ENCODE measurements around the gene VAMP8. TPM values are rescaled to one million over a fixed set of nuclear protein-coding genes. Genes with fewer than 3 reads are reported as not detected.

The VAMP8 gene
- total and polyA plus RNA-seq, 12 donors = 4.9 to 56.8 (median 11.3) TPM

- no peaks in the 10 kb centered on the region for H3K27me3 ChIP-seq
- 50 to 60% methylated on average over 4 of the region's 4 CpGs for WGBS, 2 donors
- peak overlapping the region in 8 of 10 donors; percentile 13 to 94 (median 86) for H3K27ac ChIP-seq
- TF ChIP-seq CTCF (IDR thresholded peaks at IDR 0.05) = no peak
- H3K36me3 ChIP-seq = peaks cover 0 to 46% (median 4%) of the 10 kb centered on the region in 9 donors
- H3K9me3 ChIP-seq = no peaks in the 10 kb centered on the region
- H3K4me3 ChIP-seq = no peak overlapping the region
- DNase-seq (no peak), ATAC-seq (no peak)
- peaks cover 6 to 87% (median 63%) of the 10 kb centered on the region in 9 donors for H3K4me1 ChIP-seq
- intact Hi-C loops (cut with DNase I) = no loop called here
These were observed 28.2 kb downstream of the VAMP8 start for GRCh38 chr2:85605406-85606115.

- H3K9me3 ChIP-seq = no peaks in the 10 kb centered on the region
- DNase-seq = no peak
- TF ChIP-seq CTCF (IDR thresholded peaks at IDR 0.05) = no peak
- H3K4me3 ChIP-seq = no peak overlapping the region
- H3K36me3 ChIP-seq = peaks cover 0 to 42% (median under 1%) of the 10 kb centered on the region in 9 donors
- ATAC-seq = no peak
- intact Hi-C loops (cut with DNase I) = no loop called here
- WGBS, 2 donors = 78% methylated on average over 7 of the region's 7 CpGs
- peaks cover 6 to 90% (median 65%) of the 10 kb centered on the region in 9 donors for H3K4me1 ChIP-seq
- peak overlapping the region in 8 of 10 donors; percentile 30 to 94 (median 86) for H3K27ac ChIP-seq
- no peaks in the 10 kb centered on the region for H3K27me3 ChIP-seq
These were observed 28.7 kb downstream of the VAMP8 start for GRCh38 chr2:85606116-85606455.

- Histone ChIP-seq H3K4me3 (no peak overlapping the region), H3K9me3 (no peaks in the 10 kb centered on the region), H3K4me1 (peaks cover 6 to 89% (median 60%) of the 10 kb centered on the region in 9 donors), H3K27me3 (no peaks in the 10 kb centered on the region), H3K27ac (peak overlapping the region; percentile 36 to 94 (median 80)), H3K36me3 (peaks cover 0 to 42% (median 0%) of the 10 kb centered on the region in 9 donors)
- DNase-seq = no peak
- 58 to 63% methylated on average over 9 of the region's 9 CpGs for WGBS, 2 donors
- no peak for ATAC-seq
- no peak for TF ChIP-seq CTCF (IDR thresholded peaks at IDR 0.05)
- intact Hi-C loops (cut with DNase I) = no loop called here
These were observed 30.2 kb downstream of the VAMP8 start for GRCh38 chr2:85607268-85608215.

- Histone ChIP-seq H3K27ac (peak overlapping the region; percentile 57 to 94 (median 90)), H3K36me3 (peaks cover 0 to 34% (median 0%) of the 10 kb centered on the region in 9 donors), H3K9me3 (no peaks in the 10 kb centered on the region), H3K27me3 (no peaks in the 10 kb centered on the region), H3K4me3 (peak overlapping the region; percentile 69 to 98 (median 88)), H3K4me1 (peaks cover 5 to 66% (median 36%) of the 10 kb centered on the region in 9 donors)
- ATAC-seq (peak in 2 of 8 donors; percentile 0), DNase-seq (no peak)
- intact Hi-C loops (cut with DNase I) = loop anchor here in 2 of 10 donors (5.0 to 10.0 kb wide), 2 partner anchors 46 to 49 kb away; partner anchors contain the start of gene GGCX (in 2 of the 2)
- WGBS, 2 donors = 7 to 8% methylated on average over 24 of the region's 24 CpGs
- TF ChIP-seq CTCF (IDR thresholded peaks at IDR 0.05) = no peak
These were observed 33.9 kb downstream of the VAMP8 start for GRCh38 chr2:85611217-85611704.

All from heart right ventricle (tissue), 16 donors.